Endodermal cell (in vitro differentiated cells): Measurements from ENCODE around the gene MLKL. TPM values are rescaled to one million over a fixed set of nuclear protein-coding genes. Genes with fewer than 3 reads are reported as not detected.

Experiments
- DNase-seq: peaks from one replicate; pipeline ENCODE4 v3.0.0-alpha.2; 2017
- H3K27ac ChIP-seq: 2 replicates; pipeline ENCODE4 v1.5.1; 2013; ENCODE audit warnings: mild to moderate bottlenecking, low read depth, low read length, moderate library complexity
- H3K27me3 ChIP-seq: 2 replicates; pipeline ENCODE4 v1.6.1; 2013; ENCODE audit warnings: mild to moderate bottlenecking, low read length, moderate library complexity; ENCODE audit not compliant: insufficient read depth, control insufficient read depth, poor library complexity, severe bottlenecking
- H3K36me3 ChIP-seq: 2 replicates; pipeline ENCODE4 v1.7.0; 2013; ENCODE audit warnings: mild to moderate bottlenecking, low read length, moderate library complexity; ENCODE audit not compliant: control insufficient read depth, insufficient read depth
- H3K4me1 ChIP-seq: one replicate; pipeline ENCODE4 v1.7.0; 2013; ENCODE audit warnings: low read length; ENCODE audit not compliant: control insufficient read depth, insufficient read depth
- H3K4me3 ChIP-seq: 2 replicates; pipeline ENCODE4 v1.5.1; 2013; ENCODE audit warnings: mild to moderate bottlenecking, low read length, moderate library complexity
- H3K9ac ChIP-seq: 2 replicates; pipeline ENCODE4 v1.6.1; 2013; ENCODE audit warnings: mild to moderate bottlenecking, low read length, moderate library complexity; ENCODE audit not compliant: poor library complexity, severe bottlenecking; ENCODE audit errors: extremely low read depth
- H3K9me3 ChIP-seq: 2 replicates; pipeline ENCODE4 v1.6.1; 2013; ENCODE audit warnings: mild to moderate bottlenecking, low read length, moderate library complexity; ENCODE audit not compliant: control insufficient read depth
- H3K27ac Mint-ChIP-seq: 2 replicates; pipeline ENCODE4 v1.8.0; 2020; ENCODE audit warnings: mixed read lengths
- H3K27me3 Mint-ChIP-seq: 2 replicates; pipeline ENCODE4 v1.8.0; 2021; ENCODE audit warnings: mild to moderate bottlenecking, mixed read lengths; ENCODE audit not compliant: insufficient read depth
- H3K36me3 Mint-ChIP-seq: 2 replicates; pipeline ENCODE4 v1.8.0; 2020; ENCODE audit warnings: low read depth, mixed read lengths
- H3K4me1 Mint-ChIP-seq: 2 replicates; pipeline ENCODE4 v1.8.0; 2020; ENCODE audit warnings: mixed read lengths
- H3K4me3 Mint-ChIP-seq: 2 replicates; pipeline ENCODE4 v1.8.0; 2020; ENCODE audit warnings: mild to moderate bottlenecking, moderate library complexity, mixed read lengths
- H3K9me3 Mint-ChIP-seq: 2 replicates; pipeline ENCODE4 v1.8.0; 2020; ENCODE audit warnings: mild to moderate bottlenecking, mixed read lengths
- CTCF ChIP-seq: fragments of 200-600 bp; sonication (generic); conservative IDR thresholded peaks from 2 replicates; pipeline ENCODE4 v1.5.0; 2021; ENCODE audit warnings: antibody characterized with exemption, mild to moderate bottlenecking
- WGBS, 2 experiments: methylation state at CpG; one replicate each; pipeline versions ENCODE4 v1.1.5 to v1.1.7; 2013; ENCODE audit warnings: missing lambda C conversion rate in 2 of 2, mixed read lengths in 1 of 2; ENCODE audit not compliant: insufficient coverage in 1 of 2, insufficient read length in 1 of 2; 5-methylcytosine and 5-hydroxymethylcytosine counted together
- total RNA-seq, 2 donors: library from RNA; stranded (reverse); fragmentation: NEBNext Ultra II Directional in 1 of 2; extraction: Animal tissue kit (Norgen Biotek cat#: 25700) in 1 of 2; gene quantifications; 2 replicates in 1 of 2; 3 replicates in 1 of 2; pipeline ENCODE4 v1.2.1, GENCODE V29; 2021

The MLKL gene
- total RNA-seq, 2 donors from 2014 or later, result 0.22 to 1.3 TPM

DNA sequence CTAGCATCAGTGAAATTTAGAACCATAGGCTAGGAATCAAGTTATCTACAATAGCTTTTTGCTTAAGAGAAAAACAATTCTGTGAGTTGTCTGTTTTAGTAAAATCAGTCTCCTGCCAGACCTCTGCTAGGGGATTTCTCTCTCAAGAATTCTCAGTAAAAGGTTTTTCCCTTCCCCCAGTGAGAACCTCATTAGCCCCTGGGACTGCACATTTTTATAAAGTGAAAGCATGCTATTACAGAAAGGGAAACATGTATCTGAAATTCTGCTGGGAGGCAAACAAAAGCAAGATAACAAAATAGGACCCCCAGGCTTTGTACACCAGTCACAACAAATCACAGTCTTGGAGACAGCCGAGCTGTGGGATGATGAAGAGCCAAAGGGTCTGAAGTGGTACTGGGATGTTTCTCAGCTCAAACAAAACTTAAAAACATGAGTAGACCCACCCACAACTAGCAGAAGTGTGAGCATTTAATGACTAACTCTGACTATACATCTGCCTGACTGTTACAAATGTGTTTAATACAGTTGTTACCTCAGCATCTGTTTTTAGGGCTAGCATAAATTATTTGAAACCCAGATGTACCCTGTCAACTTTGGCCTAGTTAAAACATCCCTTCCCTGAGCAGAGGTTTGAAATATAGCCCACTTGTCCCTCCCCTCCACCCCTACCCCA, 73.8 kb downstream of the MLKL start:
- TF ChIP-seq CTCF, result no peak
- no peak for DNase-seq

DNA sequence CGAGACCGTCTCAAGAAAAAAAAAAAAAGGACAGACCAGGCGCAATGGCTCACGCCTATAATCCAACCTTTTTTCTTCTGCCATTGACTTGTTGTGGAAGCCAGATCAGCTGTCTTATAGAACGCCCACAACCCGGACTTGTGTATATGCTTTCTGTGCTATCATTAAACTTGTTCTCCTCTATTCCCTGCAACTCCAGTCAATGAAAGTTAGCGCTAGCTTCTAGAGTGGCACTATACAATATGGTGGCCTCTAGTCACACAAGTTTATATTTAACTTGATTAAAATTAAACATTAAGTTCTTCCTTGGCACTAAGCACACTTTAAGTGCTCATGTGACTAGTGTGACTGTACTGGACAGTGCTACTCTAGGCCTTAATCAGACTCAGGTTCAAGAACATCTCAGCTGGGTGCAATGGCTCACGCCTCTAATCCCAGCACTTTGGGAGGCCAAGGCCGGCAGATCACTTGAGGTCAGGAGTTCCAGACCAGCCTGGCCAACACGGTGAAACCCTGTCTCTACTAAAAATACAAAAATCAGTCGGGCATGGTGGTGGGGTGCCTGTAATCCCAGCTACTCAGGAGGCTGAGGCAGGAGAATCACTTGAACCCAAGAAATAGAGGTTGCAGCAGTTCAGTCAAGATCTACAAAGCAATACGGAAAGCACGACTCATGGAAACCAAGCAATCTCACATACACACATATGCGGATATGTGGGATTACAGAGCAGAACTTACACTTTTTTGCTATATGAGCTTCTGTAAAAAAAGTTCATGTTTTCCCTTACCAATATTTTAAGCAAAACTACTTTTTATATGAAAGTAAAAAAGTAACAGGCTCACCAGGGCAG, 74.9 kb downstream of the MLKL start:
- TF ChIP-seq CTCF, result no peak
- Histone ChIP-seq H3K27ac (no peak overlapping the region), H3K36me3 (peaks cover 94% of the 10 kb centered on the region), H3K9ac (no peak overlapping the region), H3K4me3 (no peak overlapping the region), H3K9me3 (no peaks in the 10 kb centered on the region), H3K4me1 (no peaks in the 10 kb centered on the region), H3K27me3 (no peaks in the 10 kb centered on the region)
- Mint-ChIP-seq H3K4me1 (no peaks in the 10 kb centered on the region), H3K36me3 (peaks cover 90% of the 10 kb centered on the region), H3K27ac (no peak overlapping the region), H3K9me3 (no peaks in the 10 kb centered on the region), H3K4me3 (no peak overlapping the region), H3K27me3 (no peaks in the 10 kb centered on the region)
- 92 to 97% methylated on average over 12 to 14 of the region's 14 CpGs for WGBS, 2 experiments
- DNase-seq, result no peak

More for the DNA sequence above, 73.8 kb downstream of the MLKL start:
- H3K4me3 Mint-ChIP-seq, result no peak overlapping the region
- H3K4me3 ChIP-seq, result no peak overlapping the region
- H3K4me1 ChIP-seq, result no peaks in the 10 kb centered on the region
- no peaks in the 10 kb centered on the region for H3K9me3 ChIP-seq
- WGBS, 2 experiments, result no CpG with 5 or more reads among the region's 1 CpG
- no peaks in the 10 kb centered on the region for H3K27me3 ChIP-seq
- no peak overlapping the region for H3K27ac ChIP-seq
- H3K9me3 Mint-ChIP-seq, result no peaks in the 10 kb centered on the region
- no peaks in the 10 kb centered on the region for H3K4me1 Mint-ChIP-seq
- H3K27ac Mint-ChIP-seq, result no peak overlapping the region
- no peak overlapping the region for H3K9ac ChIP-seq
- H3K36me3 ChIP-seq, result peaks cover 96% of the 10 kb centered on the region
- no peaks in the 10 kb centered on the region for H3K27me3 Mint-ChIP-seq
- H3K36me3 Mint-ChIP-seq, result peaks cover 90% of the 10 kb centered on the region

- no peak overlapping the region for H3K4me3 Mint-ChIP-seq
- TF ChIP-seq CTCF, result no peak
- H3K27ac Mint-ChIP-seq, result no peak overlapping the region
- Histone ChIP-seq H3K27ac (no peak overlapping the region), H3K4me1 (no peaks in the 10 kb centered on the region), H3K4me3 (no peak overlapping the region), H3K9ac (no peak overlapping the region), H3K9me3 (no peaks in the 10 kb centered on the region), H3K27me3 (no peaks in the 10 kb centered on the region), H3K36me3 (peaks cover 89% of the 10 kb centered on the region)
- H3K36me3 Mint-ChIP-seq, result peaks cover 80% of the 10 kb centered on the region
- H3K4me1 Mint-ChIP-seq, result no peaks in the 10 kb centered on the region
- DNase-seq, result no peak
- WGBS, 2 experiments, result 96 to 97% methylated on average over 5 to 6 of the region's 6 CpGs
- no peaks in the 10 kb centered on the region for H3K9me3 Mint-ChIP-seq
- no peaks in the 10 kb centered on the region for H3K27me3 Mint-ChIP-seq
Observed at GRCh38 chr16:74623839-74624235, 76.8 kb downstream of the MLKL start.
